GM12891 (cell line): ENCODE data around the gene ALPI.
"Not testable (repeated sequence)": the region's sequence is repeated elsewhere in the genome, so short reads cannot be mapped to it uniquely, and the experiment has no call there.

ENCODE experiments used
- POLR2A ChIP-seq: IDR thresholded peaks from 2 replicates; pipeline ENCODE4 v1.6.1; 2011; ENCODE audit warnings: low read depth, low read length, control low read depth
- POLR2AphosphoS5 ChIP-seq: IDR thresholded peaks from 2 replicates; pipeline ENCODE4 v1.6.1; 2011; ENCODE audit warnings: low read depth, low read length, control low read depth
- TAF1 ChIP-seq: IDR thresholded peaks from 2 replicates; pipeline ENCODE4 v1.6.1; 2011; ENCODE audit warnings: low read depth, low read length, control low read depth

GRCh38 chr2:232451645-232452044 is 4.3 kb upstream of the ALPI start:
- TF ChIP-seq POLR2AphosphoS5, POLR2A, TAF1: not testable (repeated sequence)
